HEK293 (cell line): ENCODE results near the gene HECTD2.

Experiments used
- CTCF ChIP-seq: fragments of 450-650 bp; formaldehyde crosslinking; IDR thresholded peaks from 2 replicates; pipeline ENCODE4 v1.5.1; 2016; ENCODE audit warnings: missing biosample characterization, missing genetic modification characterization
- GLI2 ChIP-seq: fragments of 450-650 bp; formaldehyde crosslinking; IDR thresholded peaks from 2 replicates; pipeline ENCODE4; 2017; ENCODE audit warnings: missing biosample characterization, missing genetic modification characterization, low read depth, borderline replicate concordance
- KLF9 ChIP-seq: fragments of 450-650 bp; formaldehyde crosslinking; IDR thresholded peaks from 2 replicates; pipeline ENCODE4 v1.5.1; 2016; ENCODE audit warnings: missing biosample characterization, missing genetic modification characterization, low read depth
- ZBTB1 ChIP-seq: fragments of 450-650 bp; formaldehyde crosslinking; IDR thresholded peaks from 2 replicates; pipeline ENCODE4 v1.5.1; 2016; ENCODE audit warnings: missing biosample characterization, missing genetic modification characterization
- ZBTB7A ChIP-seq: fragments of 450-650 bp; formaldehyde crosslinking; IDR thresholded peaks from 2 replicates; pipeline ENCODE4 v1.5.1; 2016; ENCODE audit warnings: low read depth, missing biosample characterization, missing genetic modification characterization
- ZFP3 ChIP-seq: fragments of 450-650 bp; formaldehyde crosslinking; IDR thresholded peaks from 2 replicates; pipeline ENCODE4 v1.5.1; 2016; ENCODE audit warnings: low read depth, missing biosample characterization, missing genetic modification characterization
- ZNF10 ChIP-seq: fragments of 450-650 bp; formaldehyde crosslinking; IDR thresholded peaks from 2 replicates; pipeline ENCODE4 v1.5.1; 2017; ENCODE audit warnings: missing biosample characterization, missing genetic modification characterization
- ZNF214 ChIP-seq: fragments of 450-650 bp; formaldehyde crosslinking; IDR thresholded peaks from 2 replicates; pipeline ENCODE4 v1.5.1; 2017; ENCODE audit warnings: missing biosample characterization, mild to moderate bottlenecking, missing genetic modification characterization, borderline replicate concordance
- ZNF274 ChIP-seq, 2 experiments: fragments of 200-500 bp in 1 of 2; fragments of 450-650 bp in 1 of 2; sonication (Bioruptor generic) in 1 of 2; formaldehyde crosslinking in 1 of 2; IDR thresholded peaks; 2 replicates each; pipeline versions ENCODE4 v1.5.1 to v1.6.1; 2014 to 2016; ENCODE audit warnings: borderline replicate concordance in 1 of 2, inconsistent platforms in 1 of 2, low read length in 1 of 2, missing biosample characterization in 1 of 2, missing genetic modification characterization in 1 of 2
- ZNF777 ChIP-seq: fragments of 450-650 bp; formaldehyde crosslinking; IDR thresholded peaks from 2 replicates; pipeline ENCODE4 v1.5.1; 2017; ENCODE audit warnings: missing biosample characterization, missing genetic modification characterization, borderline replicate concordance
- ZNF791 ChIP-seq: fragments of 450-650 bp; formaldehyde crosslinking; IDR thresholded peaks from 2 replicates; pipeline ENCODE4 v1.5.1; 2016; ENCODE audit warnings: missing biosample characterization, missing genetic modification characterization
- TF ChIP-seq, protein P1 (sequence below): fragments of 450-650 bp; formaldehyde crosslinking; IDR thresholded peaks from 2 replicates; pipeline ENCODE4 v1.5.1; 2016; ENCODE audit warnings: missing biosample characterization, missing genetic modification characterization
- TF ChIP-seq, protein P2 (sequence below): fragments of 450-650 bp; formaldehyde crosslinking; IDR thresholded peaks from 2 replicates; pipeline ENCODE4 v1.5.1; 2017; ENCODE audit warnings: missing biosample characterization, missing genetic modification characterization

GRCh38 chr10:91545838-91546237 is 135.7 kb downstream of the HECTD2 start:
- no peak for TF ChIP-seq ZFP3 (tag by site-specific recombination)
- no peak for TF ChIP-seq ZNF274 (IDR thresholded peaks at IDR 0.05; ENCODE audit: low read length)
- no peak for TF ChIP-seq ZNF274 (tag by site-specific recombination; IDR thresholded peaks at IDR 0.05; ENCODE audit: borderline replicate concordance)
- no peak for TF ChIP-seq CTCF
- no peak for TF ChIP-seq ZBTB1
- no peak for TF ChIP-seq GLI2
- TF ChIP-seq, protein P1, sequence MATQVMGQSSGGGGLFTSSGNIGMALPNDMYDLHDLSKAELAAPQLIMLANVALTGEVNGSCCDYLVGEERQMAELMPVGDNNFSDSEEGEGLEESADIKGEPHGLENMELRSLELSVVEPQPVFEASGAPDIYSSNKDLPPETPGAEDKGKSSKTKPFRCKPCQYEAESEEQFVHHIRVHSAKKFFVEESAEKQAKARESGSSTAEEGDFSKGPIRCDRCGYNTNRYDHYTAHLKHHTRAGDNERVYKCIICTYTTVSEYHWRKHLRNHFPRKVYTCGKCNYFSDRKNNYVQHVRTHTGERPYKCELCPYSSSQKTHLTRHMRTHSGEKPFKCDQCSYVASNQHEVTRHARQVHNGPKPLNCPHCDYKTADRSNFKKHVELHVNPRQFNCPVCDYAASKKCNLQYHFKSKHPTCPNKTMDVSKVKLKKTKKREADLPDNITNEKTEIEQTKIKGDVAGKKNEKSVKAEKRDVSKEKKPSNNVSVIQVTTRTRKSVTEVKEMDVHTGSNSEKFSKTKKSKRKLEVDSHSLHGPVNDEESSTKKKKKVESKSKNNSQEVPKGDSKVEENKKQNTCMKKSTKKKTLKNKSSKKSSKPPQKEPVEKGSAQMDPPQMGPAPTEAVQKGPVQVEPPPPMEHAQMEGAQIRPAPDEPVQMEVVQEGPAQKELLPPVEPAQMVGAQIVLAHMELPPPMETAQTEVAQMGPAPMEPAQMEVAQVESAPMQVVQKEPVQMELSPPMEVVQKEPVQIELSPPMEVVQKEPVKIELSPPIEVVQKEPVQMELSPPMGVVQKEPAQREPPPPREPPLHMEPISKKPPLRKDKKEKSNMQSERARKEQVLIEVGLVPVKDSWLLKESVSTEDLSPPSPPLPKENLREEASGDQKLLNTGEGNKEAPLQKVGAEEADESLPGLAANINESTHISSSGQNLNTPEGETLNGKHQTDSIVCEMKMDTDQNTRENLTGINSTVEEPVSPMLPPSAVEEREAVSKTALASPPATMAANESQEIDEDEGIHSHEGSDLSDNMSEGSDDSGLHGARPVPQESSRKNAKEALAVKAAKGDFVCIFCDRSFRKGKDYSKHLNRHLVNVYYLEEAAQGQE (tag by site-specific recombination): no peak
- TF ChIP-seq ZNF791: no peak
- TF ChIP-seq ZNF214: no peak
- no peak for TF ChIP-seq ZNF777 (tag by site-specific recombination)
- TF ChIP-seq KLF9 (tag by site-specific recombination): no peak
- TF ChIP-seq, protein P2, sequence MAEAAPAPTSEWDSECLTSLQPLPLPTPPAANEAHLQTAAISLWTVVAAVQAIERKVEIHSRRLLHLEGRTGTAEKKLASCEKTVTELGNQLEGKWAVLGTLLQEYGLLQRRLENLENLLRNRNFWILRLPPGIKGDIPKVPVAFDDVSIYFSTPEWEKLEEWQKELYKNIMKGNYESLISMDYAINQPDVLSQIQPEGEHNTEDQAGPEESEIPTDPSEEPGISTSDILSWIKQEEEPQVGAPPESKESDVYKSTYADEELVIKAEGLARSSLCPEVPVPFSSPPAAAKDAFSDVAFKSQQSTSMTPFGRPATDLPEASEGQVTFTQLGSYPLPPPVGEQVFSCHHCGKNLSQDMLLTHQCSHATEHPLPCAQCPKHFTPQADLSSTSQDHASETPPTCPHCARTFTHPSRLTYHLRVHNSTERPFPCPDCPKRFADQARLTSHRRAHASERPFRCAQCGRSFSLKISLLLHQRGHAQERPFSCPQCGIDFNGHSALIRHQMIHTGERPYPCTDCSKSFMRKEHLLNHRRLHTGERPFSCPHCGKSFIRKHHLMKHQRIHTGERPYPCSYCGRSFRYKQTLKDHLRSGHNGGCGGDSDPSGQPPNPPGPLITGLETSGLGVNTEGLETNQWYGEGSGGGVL (tag by site-specific recombination): no peak
- no peak for TF ChIP-seq ZNF10 (tag by site-specific recombination)
- no peak for TF ChIP-seq ZBTB7A (tag by site-specific recombination)
